HFF-Myc (cell line): ENCODE measurements around the gene EXD3.

Experiments used
- DNase-seq: peaks from one replicate; pipeline ENCODE4 v3.0.0-alpha.2; 2011; ENCODE audit warnings: low read depth; ENCODE audit errors: extremely low read depth
- H3K4me3 ChIP-seq: replicated peaks from 2 replicates; pipeline ENCODE4 v1.5.1; 2011; ENCODE audit warnings: low read depth, mild to moderate bottlenecking, control low read depth, low read length
- TF ChIP-seq, protein P1 (sequence below): IDR thresholded peaks from 2 replicates; pipeline ENCODE4 v1.5.1; 2012; ENCODE audit warnings: mild to moderate bottlenecking, low read depth, low read length, control low read depth; ENCODE audit errors: missing control alignments

EXD3 gene

DNA sequence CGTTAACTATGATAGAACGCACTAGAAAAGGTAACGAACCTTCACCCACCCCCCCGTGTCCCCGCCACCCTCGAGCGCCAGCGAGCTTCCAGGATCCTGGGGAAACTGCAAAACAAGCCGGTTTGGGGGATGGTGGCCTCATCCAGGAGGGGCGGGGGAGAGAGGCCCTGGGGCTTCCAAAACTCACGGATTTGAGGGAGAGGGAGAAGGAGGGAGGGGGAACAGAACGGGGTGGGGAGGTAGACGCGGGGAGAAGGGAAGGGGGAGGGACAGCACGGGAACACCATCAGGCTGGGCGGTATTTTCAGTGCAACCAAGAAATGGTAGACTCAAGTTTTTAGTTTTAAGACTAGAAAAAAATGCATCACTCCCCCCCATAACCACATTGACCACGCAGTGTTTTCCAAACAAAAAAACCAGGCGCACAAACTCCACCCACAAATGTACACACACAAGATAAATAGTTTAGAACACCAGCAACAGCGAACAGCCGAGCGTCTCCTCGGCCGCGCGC lies 122.3 kb downstream of the EXD3 start:
- TF ChIP-seq, protein P1, sequence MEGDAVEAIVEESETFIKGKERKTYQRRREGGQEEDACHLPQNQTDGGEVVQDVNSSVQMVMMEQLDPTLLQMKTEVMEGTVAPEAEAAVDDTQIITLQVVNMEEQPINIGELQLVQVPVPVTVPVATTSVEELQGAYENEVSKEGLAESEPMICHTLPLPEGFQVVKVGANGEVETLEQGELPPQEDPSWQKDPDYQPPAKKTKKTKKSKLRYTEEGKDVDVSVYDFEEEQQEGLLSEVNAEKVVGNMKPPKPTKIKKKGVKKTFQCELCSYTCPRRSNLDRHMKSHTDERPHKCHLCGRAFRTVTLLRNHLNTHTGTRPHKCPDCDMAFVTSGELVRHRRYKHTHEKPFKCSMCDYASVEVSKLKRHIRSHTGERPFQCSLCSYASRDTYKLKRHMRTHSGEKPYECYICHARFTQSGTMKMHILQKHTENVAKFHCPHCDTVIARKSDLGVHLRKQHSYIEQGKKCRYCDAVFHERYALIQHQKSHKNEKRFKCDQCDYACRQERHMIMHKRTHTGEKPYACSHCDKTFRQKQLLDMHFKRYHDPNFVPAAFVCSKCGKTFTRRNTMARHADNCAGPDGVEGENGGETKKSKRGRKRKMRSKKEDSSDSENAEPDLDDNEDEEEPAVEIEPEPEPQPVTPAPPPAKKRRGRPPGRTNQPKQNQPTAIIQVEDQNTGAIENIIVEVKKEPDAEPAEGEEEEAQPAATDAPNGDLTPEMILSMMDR: no peak
- H3K4me3 ChIP-seq: peak overlapping the region; percentile 42
- no peak for DNase-seq

DNA sequence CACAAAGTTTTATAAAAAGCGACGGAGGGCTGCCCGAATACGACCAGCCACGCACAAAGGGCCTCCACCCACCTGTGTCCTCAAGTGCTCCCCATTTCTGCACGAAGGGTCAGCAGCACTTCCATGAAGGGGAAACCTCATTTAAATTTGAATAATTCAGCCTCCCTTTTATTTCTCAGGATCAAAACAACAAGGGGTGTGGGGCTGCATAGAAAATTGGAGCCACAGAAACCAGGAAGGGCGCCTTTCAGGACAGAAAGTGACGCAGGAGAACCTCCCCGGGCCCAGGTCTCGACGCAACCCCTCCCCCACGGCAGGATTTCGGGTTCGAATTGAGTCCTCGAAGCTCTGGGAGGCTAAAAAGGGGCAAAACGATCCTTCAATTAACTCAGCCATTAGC lies 123.0 kb downstream of the EXD3 start:
- DNase-seq: no peak
- TF ChIP-seq, protein P1: no peak
- peak overlapping the region; percentile 42; the same call in 1 of the 2 replicates for H3K4me3 ChIP-seq

DNA sequence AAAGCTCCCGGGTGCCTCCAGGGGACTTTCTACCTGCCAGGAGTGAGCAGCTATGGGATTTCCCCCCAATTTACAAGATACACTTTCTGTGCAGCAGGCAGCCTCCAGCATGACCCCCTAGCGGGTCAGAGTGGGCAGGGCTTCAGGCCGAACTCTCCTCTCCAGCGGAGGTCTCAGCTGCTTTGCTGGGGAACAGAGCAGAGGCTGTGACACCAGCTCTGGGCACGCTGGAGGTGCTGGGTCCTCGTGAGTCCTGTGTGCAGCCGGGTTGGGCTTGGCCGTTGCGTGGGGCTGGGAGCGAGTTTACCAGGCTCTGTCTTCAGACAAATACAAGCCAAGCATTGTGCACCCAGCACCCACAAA lies 123.8 kb downstream of the EXD3 start:
- H3K4me3 ChIP-seq: no peak overlapping the region
- TF ChIP-seq, protein P1: no peak
- DNase-seq: no peak

DNA sequence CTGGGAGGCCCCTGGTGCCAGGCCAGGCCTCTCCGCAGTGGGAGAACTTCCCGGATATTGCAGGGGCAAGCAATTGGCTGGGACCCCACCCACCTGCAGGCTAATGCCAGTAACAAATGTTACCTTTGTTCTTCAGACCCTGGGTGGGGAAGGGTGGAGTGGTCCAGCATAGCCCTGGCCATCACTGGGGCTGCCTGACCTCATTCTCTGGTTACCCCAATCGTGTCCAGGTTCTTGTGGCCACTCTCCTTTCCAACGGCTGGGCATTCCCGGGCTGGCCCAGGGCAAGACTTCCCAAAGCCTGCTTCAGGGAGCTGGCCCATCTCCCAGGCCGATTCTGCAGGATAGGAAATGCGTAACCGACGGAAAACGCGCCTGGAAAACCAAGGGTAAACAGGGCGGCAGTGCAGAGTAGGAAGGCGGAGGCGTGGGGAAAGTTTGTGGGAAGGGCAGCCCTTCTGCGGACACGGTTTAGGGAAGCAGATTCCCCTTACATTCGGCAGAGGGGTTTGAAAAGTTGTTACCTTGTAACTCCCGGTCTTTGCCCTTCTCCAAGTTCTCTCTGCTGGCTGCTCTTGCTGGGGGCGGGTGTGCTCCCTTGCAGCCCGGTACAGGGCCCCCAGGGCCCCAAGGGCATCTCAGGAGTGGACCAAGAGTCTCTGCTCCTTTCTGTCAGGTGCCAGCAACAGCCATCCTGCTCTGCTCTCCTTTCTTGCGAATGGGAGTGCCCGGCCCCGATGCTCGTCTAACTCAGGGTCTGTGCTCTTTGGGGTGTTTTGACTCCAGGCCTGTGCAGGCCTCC lies 124.4 kb downstream of the EXD3 start:
- TF ChIP-seq, protein P1: no peak

DNA sequence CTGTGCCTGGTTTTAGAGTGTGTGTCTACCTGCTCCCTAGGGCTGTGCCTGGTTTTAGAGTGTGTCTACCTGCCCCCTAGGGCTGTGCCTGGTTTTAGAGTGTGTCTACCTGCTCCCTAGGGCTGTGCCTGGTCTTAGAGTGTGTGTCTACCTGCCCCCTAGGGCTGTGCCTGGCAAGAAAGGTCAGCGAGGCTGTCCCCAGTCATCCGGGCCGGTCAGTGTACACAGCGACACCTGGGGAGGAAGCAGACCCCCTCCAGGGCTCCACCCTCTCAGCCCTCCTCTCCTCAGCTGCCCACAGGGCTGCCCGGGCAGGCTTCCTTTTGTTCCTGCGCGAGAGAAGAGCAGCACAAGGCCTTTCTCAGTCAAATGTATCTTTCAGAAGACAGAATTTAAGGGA lies 125.0 kb downstream of the EXD3 start:
- DNase-seq: no peak
- TF ChIP-seq, protein P1: no peak
- H3K4me3 ChIP-seq: no peak overlapping the region

More for the DNA sequence above, 124.4 kb downstream of the EXD3 start:
- H3K4me3 ChIP-seq: no peak overlapping the region
- no peak for DNase-seq

DNA sequence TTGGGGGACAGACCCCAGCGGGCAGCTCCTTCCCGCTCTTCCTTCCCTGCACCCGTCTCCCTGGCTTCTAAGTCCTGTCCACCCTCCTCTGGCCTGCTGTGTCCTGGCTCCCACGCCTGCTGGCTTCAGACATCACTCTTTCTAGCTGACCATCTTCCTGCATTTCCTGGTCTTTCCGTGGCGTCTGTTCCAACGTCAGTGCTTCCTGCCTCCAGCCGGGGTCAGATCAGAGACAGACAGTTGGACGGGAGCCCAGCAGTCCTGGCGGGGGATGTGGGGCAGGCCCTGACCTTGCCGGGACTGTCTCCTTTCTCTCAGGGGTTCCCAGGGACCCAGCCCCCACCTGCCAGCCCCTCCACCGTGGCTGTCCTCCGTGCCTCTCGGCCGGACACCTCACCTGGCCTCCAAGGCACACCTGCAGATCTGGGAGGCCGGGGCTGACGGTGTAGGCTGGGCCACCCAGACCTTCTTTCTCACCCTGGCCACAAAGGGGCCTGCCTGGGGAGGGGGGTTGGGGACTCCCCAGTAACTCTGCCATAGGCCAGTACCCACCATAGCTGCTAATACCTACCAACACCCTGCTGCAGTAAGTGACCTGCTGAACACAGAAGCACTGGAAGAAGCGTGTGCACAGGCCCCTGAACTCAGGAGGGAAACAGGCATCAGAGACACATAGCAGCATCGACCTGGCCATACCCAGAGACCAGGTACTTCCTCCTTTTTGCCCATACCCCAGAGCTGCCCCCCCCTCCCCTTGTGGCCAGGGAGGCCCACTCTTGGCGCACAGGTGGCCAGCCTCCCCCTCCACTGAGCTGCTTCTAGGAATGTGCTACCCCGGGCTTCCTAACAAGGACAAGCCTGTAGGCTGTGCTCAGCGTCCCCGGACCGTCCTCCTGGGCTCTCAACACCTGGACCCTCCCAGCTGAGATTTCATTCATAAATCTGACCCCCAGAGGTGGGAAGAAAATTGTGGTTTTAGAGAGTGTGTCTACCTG lies 126.0 kb downstream of the EXD3 start:
- no peak overlapping the region for H3K4me3 ChIP-seq
- no peak for DNase-seq
- TF ChIP-seq, protein P1: no peak
